T1000 (cell line): ENCODE results near the gene NELL1.

Source experiments
- DNase-seq: peaks from one replicate; lab custom pipeline; 2025; ENCODE audit warnings: mixed read lengths; lab: John Stamatoyannopoulos, UW

Gene NELL1

GRCh38 chr11:21564095-21564494 lies 894.7 kb downstream of the NELL1 start:
- DNase-seq, result no peak

- DNase-seq, result peak; percentile 15
Observed at GRCh38 chr11:21564833-21565682, 895.7 kb downstream of the NELL1 start.

GRCh38 chr11:21566521-21567117 lies 897.2 kb downstream of the NELL1 start:
- no peak for DNase-seq

GRCh38 chr11:21567645-21568290 lies 898.4 kb downstream of the NELL1 start:
- no peak for DNase-seq

- no peak for DNase-seq
Observed at GRCh38 chr11:21572210-21572609, 902.8 kb downstream of the NELL1 start.

- DNase-seq, result no peak
Observed at GRCh38 chr11:21582791-21583190, 913.4 kb downstream of the NELL1 start.

GRCh38 chr11:21588754-21589153 lies 919.4 kb downstream of the NELL1 start:
- DNase-seq, result no peak

GRCh38 chr11:21602699-21603098 lies 933.3 kb downstream of the NELL1 start:
- DNase-seq, result no peak

- DNase-seq, result no peak
Observed at GRCh38 chr11:21603886-21604285, 934.5 kb downstream of the NELL1 start.

- DNase-seq, result no peak
Observed at GRCh38 chr11:21604564-21604963, 935.2 kb downstream of the NELL1 start.

GRCh38 chr11:21612326-21612725 lies 942.9 kb downstream of the NELL1 start:
- no peak for DNase-seq

- DNase-seq, result no peak
Observed at GRCh38 chr11:21614961-21615360, 945.6 kb downstream of the NELL1 start.

- no peak for DNase-seq
Observed at GRCh38 chr11:21615955-21616371, 946.6 kb downstream of the NELL1 start.

- no peak for DNase-seq
Observed at GRCh38 chr11:21622566-21622965, 953.2 kb downstream of the NELL1 start.

GRCh38 chr11:21622995-21623394 lies 953.6 kb downstream of the NELL1 start:
- DNase-seq, result no peak
